Bronchus fibroblast of lung (primary cell): ENCODE results near the gene MPC2. TPM values are rescaled to one million over a fixed set of nuclear protein-coding genes. Genes with fewer than 3 reads are reported as not detected.

Experiments
- total RNA-seq: library from RNA; depleted of rRNA; stranded (reverse); fragments of >200 nt; gene quantifications from 2 replicates; pipeline ENCODE4 v1.2.3, GENCODE V29; 2015

Gene MPC2
- 34.8 and 42.4 TPM in 2 replicates for total RNA-seq

DNA sequence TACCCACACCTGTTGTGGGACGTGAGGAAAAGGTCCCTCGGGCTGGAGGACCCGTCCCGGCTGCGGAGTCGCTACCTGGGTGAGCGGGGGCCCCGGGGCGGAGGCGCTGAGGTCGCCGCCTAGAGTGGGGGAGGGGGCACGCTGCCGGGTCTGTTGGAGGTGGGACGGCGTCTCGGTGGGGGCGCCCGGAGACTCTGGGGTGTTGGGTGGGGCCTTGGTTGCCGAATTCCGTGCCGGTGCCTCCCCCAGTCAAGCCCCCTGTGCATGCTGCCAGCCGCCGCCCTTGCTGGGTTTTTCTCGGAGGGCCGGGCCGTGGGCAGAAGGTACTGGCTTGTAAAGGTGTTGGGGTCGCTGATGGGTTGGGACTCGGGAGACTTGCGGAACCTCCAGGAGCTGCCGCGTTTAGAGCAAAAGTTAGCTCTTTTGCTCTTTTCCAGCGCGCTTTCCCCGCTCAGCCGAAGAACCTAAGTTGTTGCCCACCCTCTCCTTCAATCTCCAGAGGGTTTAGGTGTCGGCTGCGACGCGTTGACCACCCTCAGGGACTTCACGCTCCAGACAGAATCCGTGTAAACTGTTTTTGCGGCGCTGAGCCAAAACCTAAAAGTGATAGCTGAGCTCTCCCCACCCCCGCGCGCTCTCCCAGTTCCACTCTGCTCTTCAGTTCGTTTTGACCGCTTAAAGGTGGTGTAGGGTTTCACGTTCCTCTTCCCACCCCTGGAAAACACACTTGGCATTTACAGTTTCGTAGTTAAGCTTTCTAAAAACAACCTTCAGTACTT is at the start of gene MPC2:
Gene MPC2, minus strand, starts transcription at position 143 of the 779 bp plus-strand sequence. CDS start 1,231 bp downstream, outside the sequence.

DNA sequence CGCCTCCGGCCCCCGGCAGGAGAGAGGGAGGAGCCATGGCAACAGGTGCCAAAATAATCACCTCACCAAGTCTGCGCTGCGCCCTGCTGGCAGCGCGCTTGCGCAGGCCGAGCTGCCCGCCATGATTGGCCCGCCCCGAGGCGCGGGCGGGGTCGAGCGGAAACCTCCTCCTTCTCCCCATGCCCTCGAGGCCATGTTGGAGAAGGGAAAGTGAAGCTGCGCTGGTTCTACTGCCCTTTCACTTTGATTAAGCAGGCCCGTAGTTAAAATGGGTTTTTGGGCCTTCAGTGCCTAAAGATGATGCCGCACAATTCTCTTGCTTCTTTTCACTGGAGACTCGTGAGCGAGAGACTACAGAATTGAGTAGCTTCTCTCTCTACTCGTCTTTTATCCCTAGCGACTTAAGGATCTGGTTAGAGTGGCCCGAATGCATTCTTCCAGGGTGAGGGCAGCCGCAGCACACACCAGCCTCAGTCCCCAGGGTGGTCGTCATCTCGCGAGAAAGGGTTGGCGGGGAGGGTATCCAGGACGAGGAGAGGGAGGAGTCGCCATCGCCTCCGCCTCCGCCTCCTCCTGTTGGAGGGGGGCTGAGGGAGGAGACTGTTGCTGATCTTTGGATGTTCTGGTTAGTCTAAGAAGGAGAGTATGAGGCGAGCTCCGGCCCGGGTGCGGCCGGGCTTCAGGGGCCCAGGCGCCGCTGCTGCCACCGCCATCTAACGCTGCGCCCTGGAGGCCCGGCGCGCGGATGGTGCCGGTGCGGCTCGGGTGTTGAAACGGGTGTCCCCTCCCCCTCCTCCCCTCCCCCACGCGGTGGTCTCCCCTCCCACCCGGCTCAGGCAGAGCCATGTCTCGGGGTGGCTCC is 573 bp downstream of the MPC2 start, which contains the start of gene DCAF6:
Gene DCAF6, plus strand, starts transcription at position 616 of the 862 bp plus-strand sequence. Its CDS starts 229 bp downstream, at position 845.

DNA sequence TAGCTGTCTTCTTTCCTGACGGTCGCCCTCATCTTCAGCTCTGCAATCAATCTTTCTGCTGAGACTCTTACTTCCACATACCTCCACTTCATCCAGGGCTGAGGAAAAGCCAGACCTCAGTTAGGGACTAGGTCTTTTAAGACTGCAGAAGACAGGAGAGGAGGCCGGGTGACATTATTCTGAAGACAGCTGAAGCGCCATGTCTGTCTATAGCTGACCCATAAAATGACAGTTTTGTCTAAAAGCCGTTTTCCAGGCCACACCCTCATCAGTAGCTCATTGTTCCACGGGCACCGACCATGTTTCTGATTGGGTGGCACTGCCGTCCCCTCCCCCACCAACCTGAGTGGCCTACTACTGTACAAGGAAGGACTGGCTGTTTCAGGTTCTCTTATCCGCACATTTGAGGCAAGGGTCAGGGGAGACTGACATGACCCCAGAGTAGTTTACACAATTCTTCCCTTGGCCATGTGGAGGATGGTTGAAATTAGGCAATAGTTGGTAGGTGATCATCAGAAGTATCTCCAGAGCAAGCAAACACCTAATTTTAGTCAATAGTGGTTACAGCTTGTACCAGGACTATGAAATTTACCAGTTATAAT is 22.9 kb downstream of the MPC2 start, which contains the start of gene ADCY10:
Gene ADCY10, minus strand, starts transcription at position 240 of the 602 bp plus-strand sequence. CDS start 8,994 bp downstream, outside the sequence.

Other genes with a start within 250 kb of the MPC2 start
- gene MPZL1, start 215.1 kb downstream of the MPC2 start, total RNA-seq: 38.1 and 42.2 TPM in 2 replicates
- not detected in 2 replicates for gene ADCY10, start 22.9 kb downstream of the MPC2 start, total RNA-seq
- 28.5 and 30.3 TPM in 2 replicates for gene DCAF6, start 389 bp downstream of the MPC2 start, total RNA-seq
- gene GPR161, start 199.9 kb upstream of the MPC2 start, total RNA-seq: 8.9 and 11.1 TPM in 2 replicates
- 19.5 and 22.2 TPM in 2 replicates for gene TIPRL, start 241.9 kb upstream of the MPC2 start, total RNA-seq